ENCODE data around the gene DBT.

Gene DBT

GRCh38 chr1:100279954-100280682, 30.5 kb upstream of the DBT start:
- TF ChIP-seq CTCF (IDR thresholded peaks at IDR 0.05; ENCODE audit: borderline replicate concordance, extremely low read depth, low read length, poor library complexity, severe bottlenecking) (no peak), EZH2 (IDR thresholded peaks at IDR 0.05; ENCODE audit: borderline replicate concordance, low read depth, low read length, severe bottlenecking) (no peak)
- H3K4me2 ChIP-seq (ENCODE audit: insufficient read depth, low read length), result no peak overlapping the region
- no peak overlapping the region for H3K27ac ChIP-seq (ENCODE audit: low read length)
- ATAC-seq (ENCODE audit: insufficient read depth, low read depth), result no peak
- peaks cover 89% of the 10 kb centered on the region for H3K36me3 ChIP-seq (ENCODE audit: insufficient read depth, low read length)
- no peaks in the 10 kb centered on the region for H3K27me3 ChIP-seq (ENCODE audit: insufficient read depth, low read length, poor library complexity)
- H3K9me3 ChIP-seq (ENCODE audit: insufficient read depth, low read length, severe bottlenecking), result no peaks in the 10 kb centered on the region
- no peaks in the 10 kb centered on the region; the same call in 1 of the 2 replicates for H4K20me1 ChIP-seq (ENCODE audit: insufficient read depth, low read length)
- H2AFZ ChIP-seq (ENCODE audit: low read depth, low read length), result no peak overlapping the region
- H3K4me1 ChIP-seq (ENCODE audit: insufficient read depth, low read length), result no peaks in the 10 kb centered on the region
- H3K79me2 ChIP-seq (ENCODE audit: insufficient read depth, low read length), result peaks cover 19% of the 10 kb centered on the region
- H3K4me3 ChIP-seq (ENCODE audit: low read depth in 1 of 2, low read length in 2 of 2), result no peak overlapping the region
- DNase-seq, result no peak
- H3K9ac ChIP-seq (ENCODE audit: low read depth, low read length), result no peak overlapping the region

GRCh38 chr1:100279358-100279923, 29.8 kb upstream of the DBT start:
- no peak overlapping the region for H3K4me3 ChIP-seq (ENCODE audit: low read depth in 1 of 2, low read length in 2 of 2)
- H3K4me2 ChIP-seq (ENCODE audit: insufficient read depth, low read length), result no peak overlapping the region
- H3K9ac ChIP-seq (ENCODE audit: low read depth, low read length), result no peak overlapping the region
- no peaks in the 10 kb centered on the region for H3K27me3 ChIP-seq (ENCODE audit: insufficient read depth, low read length, poor library complexity)
- no peaks in the 10 kb centered on the region for H3K4me1 ChIP-seq (ENCODE audit: insufficient read depth, low read length)
- peaks cover 89% of the 10 kb centered on the region for H3K36me3 ChIP-seq (ENCODE audit: insufficient read depth, low read length)
- H3K27ac ChIP-seq (ENCODE audit: low read length), result no peak overlapping the region
- TF ChIP-seq EZH2 (IDR thresholded peaks at IDR 0.05; ENCODE audit: borderline replicate concordance, low read depth, low read length, severe bottlenecking) (no peak), CTCF (IDR thresholded peaks at IDR 0.05; ENCODE audit: borderline replicate concordance, extremely low read depth, low read length, poor library complexity, severe bottlenecking) (no peak)
- no peaks in the 10 kb centered on the region; the same call in 1 of the 2 replicates for H4K20me1 ChIP-seq (ENCODE audit: insufficient read depth, low read length)
- no peak overlapping the region for H2AFZ ChIP-seq (ENCODE audit: low read depth, low read length)
- no peaks in the 10 kb centered on the region for H3K9me3 ChIP-seq (ENCODE audit: insufficient read depth, low read length, severe bottlenecking)
- ATAC-seq (ENCODE audit: insufficient read depth, low read depth) (0 out of 3 replicates have a peak, but pooled peaks have one; percentile 19), DNase-seq (no peak)
- H3K79me2 ChIP-seq (ENCODE audit: insufficient read depth, low read length), result peaks cover 22% of the 10 kb centered on the region

- Histone ChIP-seq H3K4me1 (ENCODE audit: insufficient read depth, low read length) (no peaks in the 10 kb centered on the region), H3K4me3 (ENCODE audit: low read depth in 1 of 2, low read length in 2 of 2) (no peak overlapping the region), H3K9me3 (ENCODE audit: insufficient read depth, low read length, severe bottlenecking) (no peaks in the 10 kb centered on the region), H3K36me3 (ENCODE audit: insufficient read depth, low read length) (peaks cover 95% of the 10 kb centered on the region), H2AFZ (ENCODE audit: low read depth, low read length) (no peak overlapping the region), H3K4me2 (ENCODE audit: insufficient read depth, low read length) (no peak overlapping the region), H4K20me1 (ENCODE audit: insufficient read depth, low read length) (no peaks in the 10 kb centered on the region; the same call in 1 of the 2 replicates), H3K27ac (ENCODE audit: low read length) (no peak overlapping the region), H3K27me3 (ENCODE audit: insufficient read depth, low read length, poor library complexity) (no peaks in the 10 kb centered on the region), H3K9ac (ENCODE audit: low read depth, low read length) (no peak overlapping the region), H3K79me2 (ENCODE audit: insufficient read depth, low read length) (peaks cover 29% of the 10 kb centered on the region)
- ATAC-seq (ENCODE audit: insufficient read depth, low read depth) (no peak), DNase-seq (no peak)
- TF ChIP-seq EZH2 (IDR thresholded peaks at IDR 0.05; ENCODE audit: borderline replicate concordance, low read depth, low read length, severe bottlenecking), result no peak
- no peak for TF ChIP-seq CTCF (IDR thresholded peaks at IDR 0.05; ENCODE audit: borderline replicate concordance, extremely low read depth, low read length, poor library complexity, severe bottlenecking)
Measured at GRCh38 chr1:100277866-100278265, 28.2 kb upstream of the DBT start.
